ENCODE data around the gene TTI1.

GRCh38 chr20:37973059-37973910 is 60.0 kb downstream of the TTI1 start:
- TF ChIP-seq CTCF (conservative IDR thresholded peaks at IDR 0.05; ENCODE audit: low read depth in 2 of 2), result no peak
- TF ChIP-seq POLR2AphosphoS5 (IDR thresholded peaks at IDR 0.05; ENCODE audit: low read depth), result no peak
- no peak for TF ChIP-seq REST (IDR thresholded peaks at IDR 0.05; ENCODE audit: unreplicated experiment)
- no peak for TF ChIP-seq EZH2phosphoT487 (IDR thresholded peaks at IDR 0.05; ENCODE audit: unreplicated experiment)
- TF ChIP-seq EZH2 (IDR thresholded peaks at IDR 0.05; ENCODE audit: low read depth, unreplicated experiment), result no peak
- TF ChIP-seq ZNF114 (CRISPR knock-in tag; IDR thresholded peaks at IDR 0.05), result no peak
- no peak for TF ChIP-seq NANOG (IDR thresholded peaks at IDR 0.05; ENCODE audit: borderline replicate concordance)
- TF ChIP-seq ETS1 (IDR thresholded peaks at IDR 0.05), result no peak
- TF ChIP-seq CREB1 (CRISPR knock-in tag; IDR thresholded peaks at IDR 0.05; ENCODE audit: low read depth), result no peak
